ENCODE measurements around the gene NPTX1.
"Not testable (repeated sequence)": the region's sequence is repeated elsewhere in the genome, so short reads cannot be mapped to it uniquely, and the experiment has no call there.

Gene NPTX1

GRCh38 chr17:80475910-80476876 is at the start of gene NPTX1:
Gene NPTX1 (minus strand): TSS chr17:80476607. CDS start chr17:80476446, 161 bp downstream.
- FAIRE-seq = no peak
- no peak for DNase-seq (ENCODE audit: insufficient read length, low spot score)

- no peak for FAIRE-seq
- no peak for DNase-seq (ENCODE audit: insufficient read length, low spot score)
Observed at GRCh38 chr17:80523956-80524712, 47.7 kb upstream of the NPTX1 start.

GRCh38 chr17:80523054-80523744 is 46.8 kb upstream of the NPTX1 start:
- FAIRE-seq (no peak), DNase-seq (ENCODE audit: insufficient read length, low spot score) (no peak)

- DNase-seq (ENCODE audit: insufficient read length, low spot score) (no peak), FAIRE-seq (no peak)
Observed at GRCh38 chr17:80520810-80521455, 44.5 kb upstream of the NPTX1 start.

GRCh38 chr17:80519091-80519781 is 42.8 kb upstream of the NPTX1 start:
- FAIRE-seq (no peak), DNase-seq (ENCODE audit: insufficient read length, low spot score) (no peak)

- FAIRE-seq = no peak
- DNase-seq (ENCODE audit: insufficient read length, low spot score) = no peak
Observed at GRCh38 chr17:80518392-80518791, 42.0 kb upstream of the NPTX1 start.

- DNase-seq (ENCODE audit: insufficient read length, low spot score) = no peak
- no peak for FAIRE-seq
Observed at GRCh38 chr17:80517641-80518040, 41.2 kb upstream of the NPTX1 start.

GRCh38 chr17:80516171-80516932 is 39.9 kb upstream of the NPTX1 start:
- FAIRE-seq = no peak

GRCh38 chr17:80513892-80514291 is 37.5 kb upstream of the NPTX1 start:
- no peak for DNase-seq (ENCODE audit: insufficient read length, low spot score)

More at GRCh38 chr17:80516171-80516932, 39.9 kb upstream of the NPTX1 start:
- DNase-seq (ENCODE audit: insufficient read length, low spot score) = no peak

GRCh38 chr17:80513201-80513600 is 36.8 kb upstream of the NPTX1 start:
- DNase-seq (ENCODE audit: insufficient read length, low spot score) (no peak), FAIRE-seq (no peak)

More at GRCh38 chr17:80513892-80514291, 37.5 kb upstream of the NPTX1 start:
- no peak for FAIRE-seq

GRCh38 chr17:80512233-80512632 is 35.8 kb upstream of the NPTX1 start:
- DNase-seq (ENCODE audit: insufficient read length, low spot score) = no peak
- FAIRE-seq = no peak

GRCh38 chr17:80511222-80512180 is 35.1 kb upstream of the NPTX1 start:
- no peak for FAIRE-seq
- DNase-seq (ENCODE audit: insufficient read length, low spot score) = no peak

GRCh38 chr17:80510772-80511171 is 34.4 kb upstream of the NPTX1 start:
- DNase-seq (ENCODE audit: insufficient read length, low spot score) (no peak), FAIRE-seq (no peak)

GRCh38 chr17:80510132-80510531 is 33.7 kb upstream of the NPTX1 start:
- DNase-seq (ENCODE audit: insufficient read length, low spot score) = no peak
- FAIRE-seq = no peak

GRCh38 chr17:80509311-80509710 is 32.9 kb upstream of the NPTX1 start:
- DNase-seq (ENCODE audit: insufficient read length, low spot score) = no peak
- no peak for FAIRE-seq

GRCh38 chr17:80507965-80508364 is 31.6 kb upstream of the NPTX1 start:
- FAIRE-seq (no peak), DNase-seq (ENCODE audit: insufficient read length, low spot score) (no peak)

- not testable (repeated sequence) for DNase-seq (ENCODE audit: insufficient read length, low spot score); FAIRE-seq
Observed at GRCh38 chr17:80507177-80507576, 30.8 kb upstream of the NPTX1 start.
